GM21529 (cell line): Measurements from ENCODE around the gene DLL4.

Experiments used
- ATAC-seq: cut with Tn5 transposase; IDR thresholded peaks from one replicate; pipeline ENCODE4 v1.9.1; 2021; ENCODE audit not compliant: unreplicated experiment

Gene DLL4

DNA sequence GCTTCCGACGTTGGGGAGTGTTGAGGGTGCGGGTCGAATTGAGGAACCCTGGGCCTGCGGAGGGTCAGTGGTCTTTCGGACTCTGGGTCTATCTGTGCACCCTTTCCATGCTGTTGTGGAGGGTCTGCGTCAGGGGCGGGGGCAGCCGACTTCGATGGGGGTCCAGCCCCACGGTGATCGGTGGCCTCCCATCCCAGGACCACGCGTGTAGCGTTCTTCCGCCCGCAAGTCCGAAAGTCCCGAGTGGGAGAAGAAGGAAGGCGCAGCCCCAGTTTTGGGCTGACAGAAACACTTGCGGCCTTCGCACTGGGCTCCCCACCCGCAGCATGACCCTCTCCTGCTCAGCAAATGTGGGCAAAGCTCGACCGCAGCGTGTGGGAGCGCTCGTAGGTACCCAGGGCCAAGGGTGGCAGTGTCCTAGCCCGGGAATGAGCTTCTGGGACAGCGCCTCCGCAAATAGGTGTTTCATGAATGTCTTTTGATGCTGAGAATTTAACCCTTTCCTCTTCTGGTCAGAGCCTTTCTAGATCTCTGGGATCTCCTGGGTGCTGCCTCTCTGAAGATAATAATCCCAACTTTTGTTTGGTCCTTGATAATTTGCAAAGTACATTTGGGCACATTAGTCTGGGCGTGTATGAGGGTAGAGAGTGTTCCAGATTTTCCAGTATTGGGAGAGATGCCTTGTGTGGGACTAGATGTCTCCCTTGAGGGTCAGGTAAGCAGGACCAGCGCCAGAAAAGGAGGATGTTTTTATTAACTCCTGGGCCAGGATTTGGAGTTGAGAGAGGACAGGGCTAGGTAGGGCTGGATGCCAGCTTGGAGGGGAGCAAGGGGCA is 2.3 kb upstream of the DLL4 start:
- ATAC-seq, result no peak

DNA sequence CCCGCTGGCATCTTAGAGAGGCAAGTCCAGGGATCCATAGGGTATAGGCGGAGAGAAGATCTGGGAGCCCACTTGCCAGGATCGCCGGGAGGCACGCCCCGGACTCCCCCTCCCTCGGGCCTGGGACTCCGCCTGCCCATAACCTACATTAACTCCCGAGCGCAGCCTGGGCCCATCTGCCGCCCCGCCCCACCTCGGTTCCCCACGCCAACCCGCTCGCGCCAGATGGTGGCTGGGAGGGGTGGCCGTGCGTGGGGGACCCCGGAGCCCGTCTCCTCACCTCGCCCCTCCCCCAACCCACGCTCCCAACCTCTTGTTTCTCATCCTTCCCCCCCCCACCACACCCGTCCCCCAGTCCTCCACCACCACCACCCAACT is 1.7 kb upstream of the DLL4 start:
- no peak for ATAC-seq

DNA sequence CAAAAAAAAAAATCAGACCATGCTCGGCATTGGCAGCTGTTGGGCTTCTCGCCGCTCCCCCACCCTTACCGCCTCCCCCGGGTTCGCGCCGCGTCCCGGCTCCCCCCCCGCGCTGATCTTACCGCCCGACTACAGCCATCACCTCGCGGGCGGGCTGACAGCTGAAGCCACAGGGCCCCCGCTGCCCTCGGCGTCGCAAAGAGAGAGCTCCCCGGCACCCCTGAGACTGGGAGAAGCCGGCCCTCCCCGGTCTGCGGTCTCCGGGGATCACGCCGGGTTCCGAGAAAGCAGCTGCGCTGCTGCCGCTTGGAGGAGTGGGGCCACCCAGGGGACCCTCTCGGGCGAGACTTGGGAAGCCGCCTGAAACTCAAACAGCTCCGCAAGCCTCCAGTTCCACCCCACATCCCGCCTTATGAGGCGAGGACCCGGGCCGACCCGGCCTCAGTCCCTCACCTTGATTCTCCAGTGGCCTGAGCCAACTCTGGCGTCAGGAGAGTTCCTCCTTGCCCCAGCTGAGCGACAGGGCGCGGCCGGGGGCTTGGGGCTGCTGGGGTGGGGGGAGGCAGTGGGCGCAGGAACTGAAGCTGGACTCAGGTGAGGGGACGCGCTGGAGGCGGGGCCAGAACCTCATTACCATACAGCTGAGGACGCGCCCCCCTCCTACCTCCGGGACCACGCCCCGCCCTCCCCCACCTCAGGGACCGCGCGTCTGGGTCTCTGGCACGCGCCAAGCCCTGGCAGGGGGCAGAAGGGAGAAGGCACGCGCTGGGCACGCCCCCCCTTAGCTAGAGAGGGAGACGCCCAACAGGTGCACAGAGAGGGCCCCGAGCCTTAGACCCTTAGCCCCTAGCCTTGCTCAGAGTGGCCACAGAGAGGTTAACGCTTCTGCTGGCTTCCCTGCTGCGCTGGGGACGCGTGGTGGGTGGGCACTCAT is 1.0 kb upstream of the DLL4 start:
- ATAC-seq, result no peak

DNA sequence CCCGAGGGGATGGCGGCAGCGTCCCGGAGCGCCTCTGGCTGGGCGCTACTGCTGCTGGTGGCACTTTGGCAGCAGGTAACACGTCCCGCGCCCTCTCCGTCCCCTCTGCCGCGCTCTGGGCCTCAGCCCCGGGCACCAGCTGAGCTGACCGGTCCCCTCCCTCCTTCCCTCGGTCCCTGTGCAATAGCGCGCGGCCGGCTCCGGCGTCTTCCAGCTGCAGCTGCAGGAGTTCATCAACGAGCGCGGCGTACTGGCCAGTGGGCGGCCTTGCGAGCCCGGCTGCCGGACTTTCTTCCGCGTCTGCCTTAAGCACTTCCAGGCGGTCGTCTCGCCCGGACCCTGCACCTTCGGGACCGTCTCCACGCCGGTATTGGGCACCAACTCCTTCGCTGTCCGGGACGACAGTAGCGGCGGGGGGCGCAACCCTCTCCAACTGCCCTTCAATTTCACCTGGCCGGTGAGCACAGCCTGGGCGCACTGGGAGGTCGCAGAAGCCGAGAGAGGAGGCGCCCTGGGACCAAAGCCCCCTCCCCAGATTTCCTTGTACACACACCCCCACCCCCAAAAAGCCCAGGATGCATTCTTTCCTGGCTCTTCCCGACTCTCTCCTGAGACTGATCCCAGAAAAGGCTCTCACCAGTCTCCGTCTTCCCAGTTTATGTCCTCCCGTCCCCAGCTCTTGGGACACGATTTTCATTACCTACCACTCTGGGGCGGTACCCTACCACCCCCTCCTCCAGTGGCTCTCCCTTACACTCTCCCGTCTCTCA is 705 bp downstream of the DLL4 start:
- no peak for ATAC-seq

DNA sequence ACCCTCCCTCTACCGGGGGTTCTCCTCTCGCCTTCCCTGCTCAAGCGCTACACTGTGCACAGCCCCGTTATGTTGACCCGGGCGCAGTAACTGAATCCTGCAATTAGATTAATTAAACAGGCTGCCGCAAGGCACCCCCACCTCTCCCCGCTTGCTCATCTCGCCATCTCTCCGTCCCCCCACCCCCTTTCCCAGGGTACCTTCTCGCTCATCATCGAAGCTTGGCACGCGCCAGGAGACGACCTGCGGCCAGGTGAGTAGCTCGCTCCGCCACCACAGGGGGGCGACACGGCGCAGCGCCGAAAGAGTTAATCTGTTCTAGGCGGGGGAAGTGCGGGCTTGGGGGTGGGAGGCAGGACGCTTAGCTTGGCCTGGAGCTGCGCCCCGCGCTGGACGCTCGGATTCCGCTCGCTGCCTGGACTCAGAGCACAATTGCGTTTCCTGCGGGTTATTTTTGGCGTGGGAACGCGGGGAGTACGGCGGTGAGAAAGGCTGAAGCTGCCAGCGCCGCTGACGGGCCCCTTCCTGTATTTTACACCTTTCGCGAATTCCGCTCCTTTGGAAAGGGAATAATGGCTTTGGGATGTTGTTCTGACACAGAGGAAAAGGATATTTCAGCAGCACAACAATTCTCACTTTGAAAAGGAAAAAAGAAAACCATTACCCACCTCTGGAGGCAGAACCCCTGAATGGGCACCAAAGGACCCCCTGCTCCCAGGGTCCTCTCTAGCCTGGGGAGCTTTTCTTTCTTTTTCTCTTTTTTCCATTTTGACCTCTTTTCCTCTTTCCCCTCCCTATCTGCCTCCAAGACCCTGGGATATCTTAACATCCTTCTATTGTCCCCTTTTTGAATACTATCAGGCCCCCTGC is 1.5 kb downstream of the DLL4 start:
- no peak for ATAC-seq

DNA sequence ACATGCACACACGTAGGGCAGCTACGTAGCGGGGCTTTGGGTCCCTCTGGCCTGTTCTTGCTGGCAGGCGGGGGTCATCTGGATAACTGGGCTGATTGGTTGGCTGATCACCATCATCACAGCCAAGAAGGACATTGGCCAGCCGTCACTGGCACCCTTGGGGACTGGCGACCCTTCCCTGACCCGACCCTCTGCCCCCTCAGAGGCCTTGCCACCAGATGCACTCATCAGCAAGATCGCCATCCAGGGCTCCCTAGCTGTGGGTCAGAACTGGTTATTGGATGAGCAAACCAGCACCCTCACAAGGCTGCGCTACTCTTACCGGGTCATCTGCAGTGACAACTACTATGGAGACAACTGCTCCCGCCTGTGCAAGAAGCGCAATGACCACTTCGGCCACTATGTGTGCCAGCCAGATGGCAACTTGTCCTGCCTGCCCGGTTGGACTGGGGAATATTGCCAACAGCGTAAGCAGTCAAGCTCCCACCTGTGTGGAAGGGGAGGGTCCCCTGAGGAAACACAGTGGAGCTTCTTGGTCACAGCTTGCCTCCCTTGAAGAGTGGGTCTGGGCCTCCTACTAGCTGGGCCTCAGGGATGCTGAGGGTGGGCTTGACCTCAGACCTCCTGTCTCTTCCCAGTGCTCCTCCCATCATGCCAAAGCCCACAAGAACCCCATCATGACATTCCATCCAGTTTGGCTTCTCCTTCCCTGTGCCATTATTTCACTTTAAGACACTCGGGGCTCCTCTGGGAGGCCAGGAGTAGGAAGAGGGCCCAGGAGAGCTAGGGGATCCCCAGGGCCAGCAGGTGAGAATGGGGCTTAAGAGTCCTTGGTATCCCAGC is 2.4 kb downstream of the DLL4 start:
- no peak for ATAC-seq

DNA sequence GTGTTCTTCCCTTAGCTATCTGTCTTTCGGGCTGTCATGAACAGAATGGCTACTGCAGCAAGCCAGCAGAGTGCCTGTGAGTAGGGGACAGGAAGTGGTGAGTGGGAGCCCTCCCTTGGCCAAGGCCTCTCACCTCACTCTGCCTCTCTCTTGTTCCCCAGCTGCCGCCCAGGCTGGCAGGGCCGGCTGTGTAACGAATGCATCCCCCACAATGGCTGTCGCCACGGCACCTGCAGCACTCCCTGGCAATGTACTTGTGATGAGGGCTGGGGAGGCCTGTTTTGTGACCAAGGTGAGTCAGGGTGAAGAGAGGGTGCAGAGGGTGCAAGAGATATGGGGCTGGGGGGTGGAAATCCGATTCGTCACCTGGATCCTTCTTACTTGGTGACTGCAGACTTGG is 3.0 kb downstream of the DLL4 start:
- no peak for ATAC-seq

DNA sequence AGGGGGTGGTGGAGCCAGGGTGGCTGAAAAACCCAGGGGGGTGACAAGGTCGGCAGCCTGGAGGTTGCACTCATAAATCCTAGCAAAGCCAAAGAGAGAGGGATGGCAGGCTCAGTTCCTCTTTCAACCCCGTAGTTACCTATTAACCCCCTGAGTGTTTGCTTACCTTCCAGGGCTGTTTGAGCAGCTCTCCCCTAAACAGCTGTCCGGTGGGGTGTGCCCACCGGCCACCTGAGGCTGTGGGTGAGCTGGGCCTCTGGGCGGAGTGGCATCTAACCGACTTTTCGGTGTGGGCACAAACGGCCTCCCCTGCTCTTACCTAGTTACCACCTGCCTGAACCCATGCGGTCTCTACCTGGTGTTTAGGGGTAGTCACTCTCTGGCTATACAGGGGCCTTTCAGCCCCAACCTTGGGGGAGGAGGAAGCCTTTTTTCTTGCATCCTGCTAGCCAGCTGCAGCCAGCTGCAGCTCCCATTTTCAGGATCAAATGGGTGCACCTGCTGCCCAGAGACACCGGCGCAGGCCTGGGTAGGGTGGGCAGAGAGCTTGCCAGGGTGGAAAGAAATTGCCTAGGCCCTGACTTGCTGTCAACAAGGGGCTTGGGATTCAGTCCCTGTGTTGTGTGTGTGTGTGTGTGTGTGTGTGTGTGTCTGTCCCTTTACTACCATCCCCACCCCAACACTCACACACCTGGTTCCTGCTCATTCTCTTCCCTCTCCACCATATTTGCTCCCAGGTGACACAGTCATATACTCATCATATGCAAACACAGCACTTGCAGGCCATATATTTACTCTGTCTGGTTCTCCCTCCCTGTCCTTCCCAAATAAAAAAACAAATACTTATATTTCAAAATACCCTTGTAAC is 3.7 kb downstream of the DLL4 start:
- ATAC-seq, result no peak

DNA sequence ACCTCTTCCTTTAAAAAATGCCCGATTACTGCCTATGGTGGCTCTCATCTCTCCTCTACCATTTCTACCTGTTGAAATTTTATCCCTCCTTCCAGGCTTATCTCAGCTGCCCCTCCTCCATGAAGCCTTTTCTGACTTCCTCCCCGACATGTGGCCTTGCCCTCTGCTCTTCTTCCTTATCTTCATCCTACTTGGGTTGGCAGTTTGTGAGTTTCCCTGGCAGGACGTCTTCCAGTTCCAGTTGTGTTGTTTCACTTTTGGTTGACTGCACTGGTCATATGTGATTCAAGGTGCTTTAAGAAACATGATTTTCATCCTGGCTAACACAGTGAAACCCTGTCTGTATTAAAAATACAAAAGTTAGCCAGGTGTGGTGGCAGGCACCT is 4.4 kb downstream of the DLL4 start:
- no peak for ATAC-seq

DNA sequence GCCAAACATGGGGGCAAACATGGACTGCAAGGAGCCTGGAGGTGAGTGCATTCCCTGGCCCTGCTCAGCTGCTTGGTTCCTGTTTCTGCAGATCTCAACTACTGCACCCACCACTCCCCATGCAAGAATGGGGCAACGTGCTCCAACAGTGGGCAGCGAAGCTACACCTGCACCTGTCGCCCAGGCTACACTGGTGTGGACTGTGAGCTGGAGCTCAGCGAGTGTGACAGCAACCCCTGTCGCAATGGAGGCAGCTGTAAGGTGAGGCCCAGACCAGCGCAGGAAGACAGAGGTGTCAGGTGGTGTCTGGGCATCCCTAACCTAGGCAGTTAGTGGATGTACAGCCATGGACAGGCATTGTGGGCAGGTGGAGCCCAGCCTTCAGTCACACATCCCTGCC is 5.3 kb downstream of the DLL4 start:
- ATAC-seq, result no peak

DNA sequence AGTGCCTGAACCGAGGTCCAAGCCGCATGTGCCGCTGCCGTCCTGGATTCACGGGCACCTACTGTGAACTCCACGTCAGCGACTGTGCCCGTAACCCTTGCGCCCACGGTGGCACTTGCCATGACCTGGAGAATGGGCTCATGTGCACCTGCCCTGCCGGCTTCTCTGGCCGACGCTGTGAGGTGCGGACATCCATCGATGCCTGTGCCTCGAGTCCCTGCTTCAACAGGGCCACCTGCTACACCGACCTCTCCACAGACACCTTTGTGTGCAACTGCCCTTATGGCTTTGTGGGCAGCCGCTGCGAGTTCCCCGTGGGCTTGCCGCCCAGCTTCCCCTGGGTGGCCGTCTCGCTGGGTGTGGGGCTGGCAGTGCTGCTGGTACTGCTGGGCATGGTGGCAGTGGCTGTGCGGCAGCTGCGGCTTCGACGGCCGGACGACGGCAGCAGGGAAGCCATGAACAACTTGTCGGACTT is 7.1 kb downstream of the DLL4 start:
- no peak for ATAC-seq

DNA sequence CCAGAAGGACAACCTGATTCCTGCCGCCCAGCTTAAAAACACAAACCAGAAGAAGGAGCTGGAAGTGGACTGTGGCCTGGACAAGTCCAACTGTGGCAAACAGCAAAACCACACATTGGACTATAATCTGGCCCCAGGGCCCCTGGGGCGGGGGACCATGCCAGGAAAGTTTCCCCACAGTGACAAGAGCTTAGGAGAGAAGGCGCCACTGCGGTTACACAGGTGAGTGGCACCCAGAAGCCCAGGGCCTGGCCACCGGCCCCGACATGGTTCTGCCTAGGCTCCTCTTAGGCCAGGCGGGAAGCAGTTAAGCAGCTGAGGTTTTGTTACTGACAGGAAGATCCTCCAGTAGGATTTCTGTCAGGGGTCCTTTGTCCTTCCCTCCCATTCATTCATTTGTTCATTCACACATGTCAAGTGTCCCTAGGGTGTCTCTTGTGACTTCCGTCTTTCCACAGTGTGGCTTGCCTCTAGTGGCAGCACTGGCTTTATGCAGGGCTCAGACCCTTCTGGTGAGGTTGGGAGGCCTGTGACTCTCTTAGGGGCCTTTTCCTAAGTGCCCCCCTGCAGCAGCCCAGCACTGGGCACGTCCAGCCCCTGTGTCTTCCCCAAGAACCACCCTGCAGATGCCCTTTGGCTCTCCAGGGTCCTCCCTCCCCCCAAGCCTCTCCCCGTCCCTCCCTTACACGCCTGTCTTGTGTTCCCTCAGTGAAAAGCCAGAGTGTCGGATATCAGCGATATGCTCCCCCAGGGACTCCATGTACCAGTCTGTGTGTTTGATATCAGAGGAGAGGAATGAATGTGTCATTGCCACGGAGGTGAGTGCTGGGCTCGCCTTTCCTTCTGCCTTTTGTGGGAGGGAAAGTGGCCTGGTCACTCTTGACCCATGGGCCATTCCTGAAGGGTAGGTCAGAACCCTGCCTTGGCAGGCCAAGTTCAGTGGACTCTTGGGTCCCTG is 7.8 kb downstream of the DLL4 start:
- no peak for ATAC-seq

DNA sequence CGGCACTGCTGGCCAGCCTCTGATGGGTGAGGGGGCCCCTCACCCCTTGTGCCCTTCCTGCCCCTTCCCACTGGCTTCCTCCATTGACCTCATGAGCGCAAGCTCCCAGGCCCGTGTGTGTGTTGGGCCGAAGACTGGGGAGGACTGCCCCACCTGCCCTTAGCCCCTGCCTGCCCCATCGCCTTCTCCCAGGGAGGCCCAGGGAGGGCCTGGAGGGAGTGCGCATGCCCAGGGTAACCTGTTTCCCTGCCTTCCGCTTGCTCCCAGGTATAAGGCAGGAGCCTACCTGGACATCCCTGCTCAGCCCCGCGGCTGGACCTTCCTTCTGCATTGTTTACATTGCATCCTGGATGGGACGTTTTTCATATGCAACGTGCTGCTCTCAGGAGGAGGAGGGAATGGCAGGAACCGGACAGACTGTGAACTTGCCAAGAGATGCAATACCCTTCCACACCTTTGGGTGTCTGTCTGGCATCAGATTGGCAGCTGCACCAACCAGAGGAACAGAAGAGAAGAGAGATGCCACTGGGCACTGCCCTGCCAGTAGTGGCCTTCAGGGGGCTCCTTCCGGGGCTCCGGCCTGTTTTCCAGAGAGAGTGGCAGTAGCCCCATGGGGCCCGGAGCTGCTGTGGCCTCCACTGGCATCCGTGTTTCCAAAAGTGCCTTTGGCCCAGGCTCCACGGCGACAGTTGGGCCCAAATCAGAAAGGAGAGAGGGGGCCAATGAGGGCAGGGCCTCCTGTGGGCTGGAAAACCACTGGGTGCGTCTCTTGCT is 8.8 kb downstream of the DLL4 start:
- ATAC-seq, result no peak

DNA sequence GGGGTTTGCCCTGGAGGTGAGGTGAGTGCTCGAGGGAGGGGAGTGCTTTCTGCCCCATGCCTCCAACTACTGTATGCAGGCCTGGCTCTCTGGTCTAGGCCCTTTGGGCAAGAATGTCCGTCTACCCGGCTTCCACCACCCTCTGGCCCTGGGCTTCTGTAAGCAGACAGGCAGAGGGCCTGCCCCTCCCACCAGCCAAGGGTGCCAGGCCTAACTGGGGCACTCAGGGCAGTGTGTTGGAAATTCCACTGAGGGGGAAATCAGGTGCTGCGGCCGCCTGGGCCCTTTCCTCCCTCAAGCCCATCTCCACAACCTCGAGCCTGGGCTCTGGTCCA is 9.4 kb downstream of the DLL4 start:
- ATAC-seq, result no peak

DNA sequence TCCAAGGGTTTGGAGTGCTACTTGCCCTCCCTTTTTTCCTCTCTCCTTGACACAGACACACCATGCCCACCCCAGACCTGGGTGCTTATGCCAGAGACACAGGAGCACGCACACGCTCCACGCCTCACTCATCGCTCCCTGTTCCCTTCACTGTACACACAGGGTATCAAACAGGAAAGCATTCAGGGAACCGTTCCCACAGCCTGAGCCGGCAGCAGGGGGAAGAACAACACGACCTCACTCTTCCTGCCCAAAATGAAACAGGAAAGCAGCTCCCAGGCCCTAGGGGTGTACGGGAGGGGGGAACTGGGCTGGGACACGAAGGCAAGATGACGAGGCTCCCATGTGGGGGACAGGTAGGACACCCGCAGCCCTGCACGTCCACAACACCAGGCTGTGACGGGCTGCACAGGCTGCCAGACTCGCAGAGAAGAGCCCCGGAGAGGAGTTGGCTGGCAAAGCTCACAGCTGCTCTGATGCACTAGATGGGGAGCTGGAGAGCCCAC is 11.2 kb downstream of the DLL4 start:
- ATAC-seq, result no peak

DNA sequence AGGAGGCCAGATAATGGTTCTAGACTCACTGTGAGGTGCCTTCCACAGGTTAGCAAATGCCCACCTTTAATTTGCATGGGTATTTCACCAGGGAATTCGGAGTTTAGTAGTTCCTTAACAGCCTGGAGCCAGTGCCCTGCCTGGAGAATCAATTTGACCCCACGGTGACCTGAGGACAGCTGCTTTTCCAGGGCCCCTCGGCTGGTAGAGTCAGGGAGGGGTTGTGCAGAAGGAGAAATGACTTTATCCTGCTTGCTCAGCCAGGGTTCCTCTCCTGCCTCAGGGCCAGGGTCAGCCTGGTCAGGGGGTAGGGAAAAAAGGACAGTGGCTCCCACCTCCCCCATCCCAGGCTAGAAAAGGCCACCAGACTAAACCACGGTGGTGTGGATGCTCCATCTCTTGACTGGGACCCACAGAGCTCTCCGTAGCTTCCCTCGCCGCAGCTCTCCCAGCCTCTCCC is 12.0 kb downstream of the DLL4 start:
- ATAC-seq, result no peak
